ENCODE results near the gene ADAMTS2.
A peak's percentile ranks its signal among the peaks of the same experiment; 100 is the strongest.

Gene ADAMTS2

GRCh38 chr5:179322071-179323025, 22.9 kb downstream of the ADAMTS2 start:
- peaks cover 4% of the 10 kb centered on the region for H3K9me3 ChIP-seq (ENCODE audit: insufficient read depth, low read depth, low read length)
- no peak overlapping the region for H3K14ac ChIP-seq (ENCODE audit: low read length)
- no peak overlapping the region for H2AFZ ChIP-seq (ENCODE audit: insufficient read depth, low read length, poor library complexity)
- H3K9ac ChIP-seq (ENCODE audit: low read length) = no peak overlapping the region
- no peak overlapping the region for H4K8ac ChIP-seq (ENCODE audit: low read depth, low read length)
- no peak overlapping the region for H3K4me2 ChIP-seq (ENCODE audit: low read length)
- H3K79me1 ChIP-seq (ENCODE audit: low read length) = peaks cover 10% of the 10 kb centered on the region
- WGBS (ENCODE audit: extremely low coverage, insufficient coverage, insufficient read length) = no CpG with 5 or more reads among the region's 32 CpGs
- H2BK12ac ChIP-seq (ENCODE audit: low read length) = no peak overlapping the region
- no peak overlapping the region for H3K23ac ChIP-seq (ENCODE audit: low read length)
- H3K27me3 ChIP-seq (ENCODE audit: insufficient read depth, low read length) = no peaks in the 10 kb centered on the region
- H3K4ac ChIP-seq (ENCODE audit: low read depth, low read length) = no peak overlapping the region
- DNase-seq = no peak
- H4K91ac ChIP-seq (ENCODE audit: low read depth, low read length) = no peak overlapping the region
- no peak overlapping the region for H3K27ac ChIP-seq (ENCODE audit: low read depth, low read length)
- H2BK5ac ChIP-seq (ENCODE audit: low read depth, low read length, poor library complexity) = no peak overlapping the region
- H3K4me1 ChIP-seq (ENCODE audit: control insufficient read depth in 1 of 2, insufficient read depth in 2 of 2, low read length in 2 of 2) = peaks cover 18 to 20% of the 10 kb centered on the region in 2 experiments
- no peak overlapping the region for H2BK120ac ChIP-seq (ENCODE audit: insufficient read depth, low read length, poor library complexity)
- no peaks in the 10 kb centered on the region for H3K79me2 ChIP-seq (ENCODE audit: control insufficient read depth, insufficient read depth, low read length, poor library complexity)
- no peak overlapping the region for H3K4me3 ChIP-seq (ENCODE audit: low read depth, low read length)
- no peak overlapping the region for H4K12ac ChIP-seq (ENCODE audit: low read depth, low read length)
- H3K36me3 ChIP-seq (ENCODE audit: control insufficient read depth in 1 of 2, insufficient read depth in 2 of 2, low read length in 2 of 2) = no peaks in the 10 kb centered on the region
- H2AK5ac ChIP-seq (ENCODE audit: low read length) = no peak overlapping the region
- no peak overlapping the region for H3K18ac ChIP-seq (ENCODE audit: low read length)

DNA sequence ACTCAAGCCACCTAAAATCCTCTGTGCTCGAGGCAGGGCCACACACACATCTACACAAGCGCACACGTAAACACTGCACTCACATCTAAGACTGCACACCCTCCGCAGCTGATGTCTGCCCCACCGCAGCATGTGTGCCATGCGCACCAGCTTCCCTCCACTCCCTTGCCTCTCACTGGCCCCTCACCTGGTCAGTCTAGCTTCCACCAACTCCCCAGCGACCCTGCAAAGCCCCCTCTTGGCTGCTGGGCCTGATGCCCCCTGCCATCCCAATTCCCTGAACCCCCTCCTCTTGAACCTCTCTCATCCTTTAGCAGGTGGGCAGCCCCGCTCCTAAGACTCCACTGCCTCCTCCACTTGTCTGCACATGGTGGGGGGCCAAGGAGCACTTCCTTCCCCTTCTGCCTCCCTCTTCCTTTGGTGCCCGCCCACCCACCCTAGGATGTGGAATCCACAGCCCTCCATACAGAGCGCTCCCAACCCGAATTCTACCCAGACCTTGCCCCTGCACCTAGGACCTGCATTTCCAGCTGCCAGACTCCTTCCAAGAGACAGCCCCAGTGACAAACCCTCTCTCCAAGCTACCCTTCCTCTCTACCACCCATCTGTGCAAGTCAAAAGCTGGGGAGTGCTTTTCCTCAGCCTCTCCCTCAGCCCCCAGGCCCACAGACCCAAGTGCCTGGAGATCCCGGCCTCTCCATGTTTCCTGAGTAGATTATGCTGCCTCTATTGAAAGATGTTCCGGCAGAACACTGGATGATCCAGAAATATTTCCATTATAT, 23.9 kb downstream of the ADAMTS2 start:
- Histone ChIP-seq H3K18ac (ENCODE audit: low read length) (peak overlapping the region; percentile 37), H3K36me3 (ENCODE audit: control insufficient read depth in 1 of 2, insufficient read depth in 2 of 2, low read length in 2 of 2) (peaks cover 0 to 2% of the 10 kb centered on the region in 2 experiments), H3K4me3 (ENCODE audit: low read depth, low read length) (no peak overlapping the region), H3K27me3 (ENCODE audit: insufficient read depth, low read length) (no peaks in the 10 kb centered on the region), H3K4ac (ENCODE audit: low read depth, low read length) (no peak overlapping the region), H3K79me2 (ENCODE audit: control insufficient read depth, insufficient read depth, low read length, poor library complexity) (no peaks in the 10 kb centered on the region), H2BK12ac (ENCODE audit: low read length) (no peak overlapping the region), H3K14ac (ENCODE audit: low read length) (no peak overlapping the region), H3K4me2 (ENCODE audit: low read length) (no peak overlapping the region), H4K91ac (ENCODE audit: low read depth, low read length) (no peak overlapping the region), H3K9ac (ENCODE audit: low read length) (no peak overlapping the region), H4K8ac (ENCODE audit: low read depth, low read length) (no peak overlapping the region), H3K27ac (ENCODE audit: low read depth, low read length) (no peak overlapping the region), H3K23ac (ENCODE audit: low read length) (no peak overlapping the region), H3K79me1 (ENCODE audit: low read length) (peaks cover 8% of the 10 kb centered on the region), H3K9me3 (ENCODE audit: insufficient read depth, low read depth, low read length) (peaks cover 5% of the 10 kb centered on the region), H2BK5ac (ENCODE audit: low read depth, low read length, poor library complexity) (no peak overlapping the region), H2AK5ac (ENCODE audit: low read length) (no peak overlapping the region), H3K4me1 (ENCODE audit: control insufficient read depth in 1 of 2, insufficient read depth in 2 of 2, low read length in 2 of 2) (peaks cover 10 to 17% of the 10 kb centered on the region in 2 experiments), H4K12ac (ENCODE audit: low read depth, low read length) (no peak overlapping the region), H2BK120ac (ENCODE audit: insufficient read depth, low read length, poor library complexity) (no peak overlapping the region), H2AFZ (ENCODE audit: insufficient read depth, low read length, poor library complexity) (no peak overlapping the region)
- WGBS (ENCODE audit: extremely low coverage, insufficient coverage, insufficient read length) = no CpG with 5 or more reads among the region's 13 CpGs
- DNase-seq = no peak

DNA sequence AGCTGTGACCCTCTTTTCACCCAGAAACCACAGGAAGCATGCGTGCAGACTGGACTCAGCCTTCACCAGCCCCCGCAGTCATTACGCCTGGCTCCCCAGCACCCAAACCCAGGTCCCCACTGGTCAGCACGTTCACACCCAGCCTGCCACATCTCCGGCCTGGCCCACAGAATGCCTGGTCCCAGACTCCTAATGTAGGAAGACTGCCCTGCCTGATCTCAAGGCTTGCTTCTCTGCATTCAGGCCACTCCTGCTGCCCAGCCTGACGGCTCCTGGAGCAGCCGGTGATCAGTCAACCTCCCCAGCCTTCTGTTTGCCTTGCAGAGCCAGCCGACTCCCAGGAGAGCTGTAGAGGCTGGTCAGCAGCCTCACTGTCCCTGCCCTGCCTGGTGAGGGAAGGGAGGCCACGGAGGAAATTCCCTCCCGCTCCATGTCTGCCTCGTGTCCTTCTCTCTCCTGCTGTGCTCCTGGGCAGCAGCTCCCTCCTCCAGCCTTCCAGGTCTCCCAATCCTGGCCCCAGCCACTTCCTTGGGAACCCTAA, 25.4 kb downstream of the ADAMTS2 start:
- Histone ChIP-seq H3K18ac (ENCODE audit: low read length) (no peak overlapping the region), H3K23ac (ENCODE audit: low read length) (no peak overlapping the region), H2BK12ac (ENCODE audit: low read length) (no peak overlapping the region), H4K12ac (ENCODE audit: low read depth, low read length) (no peak overlapping the region), H3K4me3 (ENCODE audit: low read depth, low read length) (no peak overlapping the region), H4K8ac (ENCODE audit: low read depth, low read length) (no peak overlapping the region), H3K36me3 (ENCODE audit: control insufficient read depth in 1 of 2, insufficient read depth in 2 of 2, low read length in 2 of 2) (peaks cover 0 to 2% of the 10 kb centered on the region in 2 experiments), H2BK5ac (ENCODE audit: low read depth, low read length, poor library complexity) (no peak overlapping the region), H2AK5ac (ENCODE audit: low read length) (no peak overlapping the region), H3K4me2 (ENCODE audit: low read length) (no peak overlapping the region), H2AFZ (ENCODE audit: insufficient read depth, low read length, poor library complexity) (no peak overlapping the region), H4K91ac (ENCODE audit: low read depth, low read length) (no peak overlapping the region), H3K4me1 (ENCODE audit: control insufficient read depth in 1 of 2, insufficient read depth in 2 of 2, low read length in 2 of 2) (peaks cover 3 to 6% of the 10 kb centered on the region in 2 experiments), H3K14ac (ENCODE audit: low read length) (no peak overlapping the region), H3K9me3 (ENCODE audit: insufficient read depth, low read depth, low read length) (peaks cover 7% of the 10 kb centered on the region), H3K9ac (ENCODE audit: low read length) (no peak overlapping the region), H3K79me2 (ENCODE audit: control insufficient read depth, insufficient read depth, low read length, poor library complexity) (no peaks in the 10 kb centered on the region), H3K79me1 (ENCODE audit: low read length) (no peaks in the 10 kb centered on the region), H3K27me3 (ENCODE audit: insufficient read depth, low read length) (no peaks in the 10 kb centered on the region), H2BK120ac (ENCODE audit: insufficient read depth, low read length, poor library complexity) (no peak overlapping the region), H3K27ac (ENCODE audit: low read depth, low read length) (no peak overlapping the region), H3K4ac (ENCODE audit: low read depth, low read length) (no peak overlapping the region)
- WGBS (ENCODE audit: extremely low coverage, insufficient coverage, insufficient read length) = no CpG with 5 or more reads among the region's 11 CpGs
- DNase-seq = no peak

DNA sequence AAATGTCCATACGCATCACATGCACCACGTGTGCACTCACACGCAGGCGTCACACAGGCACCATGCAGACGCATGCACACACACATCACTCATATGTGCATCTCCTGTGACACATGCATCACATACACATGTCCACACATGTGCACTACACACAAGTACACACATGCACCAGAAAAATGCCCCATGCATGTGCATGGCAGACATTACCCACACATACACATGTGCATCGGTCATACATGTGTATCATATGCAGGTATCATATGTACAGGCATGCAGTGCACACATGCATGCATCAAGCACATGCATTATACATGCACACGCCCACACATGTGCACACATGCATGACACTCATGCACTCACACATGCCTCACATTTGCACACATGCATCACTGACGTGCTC, 26.1 kb downstream of the ADAMTS2 start:
- Histone ChIP-seq H4K8ac (ENCODE audit: low read depth, low read length) (no peak overlapping the region), H4K12ac (ENCODE audit: low read depth, low read length) (no peak overlapping the region), H3K18ac (ENCODE audit: low read length) (no peak overlapping the region), H3K79me1 (ENCODE audit: low read length) (no peaks in the 10 kb centered on the region), H3K23ac (ENCODE audit: low read length) (no peak overlapping the region), H2BK5ac (ENCODE audit: low read depth, low read length, poor library complexity) (no peak overlapping the region), H3K9ac (ENCODE audit: low read length) (no peak overlapping the region), H2AK5ac (ENCODE audit: low read length) (no peak overlapping the region), H3K4me2 (ENCODE audit: low read length) (no peak overlapping the region), H3K9me3 (ENCODE audit: insufficient read depth, low read depth, low read length) (peaks cover 7% of the 10 kb centered on the region), H3K4me1 (ENCODE audit: control insufficient read depth in 1 of 2, insufficient read depth in 2 of 2, low read length in 2 of 2) (peaks cover 6% of the 10 kb centered on the region in 2 experiments), H3K36me3 (ENCODE audit: control insufficient read depth in 1 of 2, insufficient read depth in 2 of 2, low read length in 2 of 2) (peaks cover 0 to 2% of the 10 kb centered on the region in 2 experiments), H2BK120ac (ENCODE audit: insufficient read depth, low read length, poor library complexity) (no peak overlapping the region), H3K27me3 (ENCODE audit: insufficient read depth, low read length) (no peaks in the 10 kb centered on the region), H3K14ac (ENCODE audit: low read length) (no peak overlapping the region), H3K79me2 (ENCODE audit: control insufficient read depth, insufficient read depth, low read length, poor library complexity) (no peaks in the 10 kb centered on the region), H2AFZ (ENCODE audit: insufficient read depth, low read length, poor library complexity) (no peak overlapping the region), H3K4me3 (ENCODE audit: low read depth, low read length) (peak overlapping the region; percentile 27), H2BK12ac (ENCODE audit: low read length) (no peak overlapping the region), H4K91ac (ENCODE audit: low read depth, low read length) (no peak overlapping the region), H3K4ac (ENCODE audit: low read depth, low read length) (no peak overlapping the region), H3K27ac (ENCODE audit: low read depth, low read length) (no peak overlapping the region)
- WGBS (ENCODE audit: extremely low coverage, insufficient coverage, insufficient read length) = no CpG with 5 or more reads among the region's 8 CpGs
- no peak for DNase-seq
